GM18498 (cell line): ENCODE results near the gene NDUFB5.

Experiments used
- ATAC-seq: cut with Tn5 transposase; IDR thresholded peaks from one replicate; pipeline ENCODE4 v1.9.1; 2021; ENCODE audit warnings: mild to moderate bottlenecking, moderate library complexity; ENCODE audit not compliant: unreplicated experiment

NDUFB5 gene

GRCh38 chr3:179676081-179676480 is 71.5 kb downstream of the NDUFB5 start:
- ATAC-seq, result no peak
